IgD-negative memory B cell (primary cell): Measurements from ENCODE around the gene SERPINC1. TPM values are rescaled to one million over a fixed set of nuclear protein-coding genes. Genes with fewer than 3 reads are reported as not detected.
A peak's percentile ranks its signal among the peaks of the same experiment; 100 is the strongest.
"Not testable (repeated sequence)": the region's sequence is repeated elsewhere in the genome, so short reads cannot be mapped to it uniquely, and the experiment has no call there.

Experiments used
- H3K27ac Mint-ChIP-seq, 3 donors: one replicate each; pipeline ENCODE4 v1.8.0; 2020 to 2022; ENCODE audit warnings: mild to moderate bottlenecking in 3 of 3, mixed read lengths in 3 of 3, moderate library complexity in 1 of 3
- H3K27me3 Mint-ChIP-seq: one replicate; pipeline ENCODE4 v1.8.0; 2021; ENCODE audit warnings: mixed read lengths
- H3K36me3 Mint-ChIP-seq: one replicate; pipeline ENCODE4 v1.8.0; 2020; ENCODE audit warnings: mild to moderate bottlenecking, mixed read lengths
- H3K4me1 Mint-ChIP-seq, 3 donors: one replicate each; pipeline ENCODE4 v1.8.0; 2020 to 2022; ENCODE audit warnings: mixed read lengths in 3 of 3, mild to moderate bottlenecking in 1 of 3
- H3K4me3 Mint-ChIP-seq, 4 donors: one replicate each; pipeline ENCODE4 v1.8.0; 2020 to 2022; ENCODE audit warnings: mild to moderate bottlenecking in 4 of 4, mixed read lengths in 4 of 4, moderate library complexity in 3 of 4
- H3K9me3 Mint-ChIP-seq, 3 donors: one replicate each; pipeline ENCODE4 v1.8.0; 2020 to 2021; ENCODE audit warnings: mixed read lengths in 3 of 3, mild to moderate bottlenecking in 1 of 3
- polyA plus RNA-seq: library from polyadenylated mRNA; unstranded; fragments of 300-500 nt; fragmentation: Illumina TruSeq; gene quantifications from one replicate; pipeline ENCODE4 v1.2.3, GENCODE V29; 2021

The SERPINC1 gene
- polyA plus RNA-seq, 1 donor from 2014 or later: not detected

DNA sequence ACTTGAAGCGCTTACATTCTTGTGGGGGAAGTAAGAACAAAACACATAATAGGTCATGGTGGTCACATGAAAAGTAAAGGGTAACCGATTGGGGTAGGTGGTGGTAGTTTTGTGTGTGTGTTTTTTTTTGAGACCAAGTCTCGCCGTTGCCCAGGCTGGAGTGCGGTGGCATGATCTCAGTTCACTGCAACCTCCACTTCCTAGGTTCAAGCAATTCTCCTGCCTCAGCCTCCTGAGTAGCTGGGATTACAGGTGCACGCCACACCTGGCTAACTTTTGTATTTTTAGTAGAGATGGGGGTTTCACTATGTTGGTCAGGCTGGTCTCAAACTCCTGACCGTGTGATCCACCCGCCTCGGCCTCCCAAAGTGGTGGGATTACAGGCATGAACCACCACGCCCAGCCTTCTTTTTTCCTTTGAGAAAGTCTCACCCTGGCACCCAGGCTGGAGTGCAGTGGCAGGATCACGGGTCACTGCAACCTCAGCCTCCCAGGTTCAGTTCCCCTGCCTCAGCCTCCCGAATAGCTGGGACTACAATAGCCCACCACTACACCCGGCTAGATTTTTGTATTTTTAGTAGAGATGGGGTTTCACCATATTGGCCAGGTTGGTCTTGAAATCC, 54.9 kb downstream of the SERPINC1 start:
- Mint-ChIP-seq H3K27ac (peak overlapping the region; percentile 62 to 89 (median 80)), H3K4me1 (peaks cover 34 to 44% (median 39%) of the 10 kb centered on the region in 3 donors), H3K4me3 (peak overlapping the region in 2 of 4 donors; percentile 26 to 34)
- H3K27me3 Mint-ChIP-seq, H3K36me3 Mint-ChIP-seq, H3K9me3 Mint-ChIP-seq: not testable (repeated sequence)

DNA sequence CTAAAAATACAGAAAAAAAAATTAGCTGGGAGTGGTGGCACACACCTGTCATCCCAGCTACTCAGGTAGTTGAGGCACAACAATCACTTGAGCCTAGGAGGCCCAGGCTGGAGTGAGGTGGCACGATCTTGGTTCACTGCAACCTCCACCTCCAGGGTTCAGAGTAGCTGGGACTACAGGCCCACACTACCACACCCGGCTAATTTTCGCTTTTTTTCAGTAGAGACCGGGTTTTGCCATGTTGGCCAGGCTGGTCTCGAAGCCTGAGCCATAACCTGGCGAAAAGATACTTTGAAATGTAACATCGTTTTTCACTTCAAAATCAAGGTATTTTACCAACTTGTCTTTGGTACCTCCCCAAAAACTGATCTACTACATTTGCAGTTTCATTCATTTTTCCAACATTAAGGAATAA, 55.4 kb downstream of the SERPINC1 start:
- no peaks in the 10 kb centered on the region for H3K36me3 Mint-ChIP-seq
- H3K4me1 Mint-ChIP-seq: peaks cover 33 to 41% (median 37%) of the 10 kb centered on the region in 3 donors
- peak overlapping the region; percentile 62 to 89 (median 73) for H3K27ac Mint-ChIP-seq
- H3K4me3 Mint-ChIP-seq: no peak overlapping the region
- H3K9me3 Mint-ChIP-seq: no peaks in the 10 kb centered on the region
- no peaks in the 10 kb centered on the region for H3K27me3 Mint-ChIP-seq

- Mint-ChIP-seq H3K9me3 (no peaks in the 10 kb centered on the region), H3K27me3 (no peaks in the 10 kb centered on the region), H3K4me3 (no peak overlapping the region), H3K4me1 (peaks cover 17 to 24% (median 20%) of the 10 kb centered on the region in 3 donors), H3K36me3 (no peaks in the 10 kb centered on the region), H3K27ac (peak overlapping the region in 2 of 3 donors; percentile 42 to 73)
Observed at GRCh38 chr1:173860065-173860464, 57.1 kb downstream of the SERPINC1 start.

GRCh38 chr1:173859547-173859946, 57.6 kb downstream of the SERPINC1 start:
- H3K27me3 Mint-ChIP-seq, H3K27ac Mint-ChIP-seq, H3K4me3 Mint-ChIP-seq, H3K9me3 Mint-ChIP-seq, H3K36me3 Mint-ChIP-seq: not testable (repeated sequence)
- peaks cover 14 to 22% (median 18%) of the 10 kb centered on the region in 3 donors for H3K4me1 Mint-ChIP-seq

GRCh38 chr1:173857363-173857917, 59.7 kb downstream of the SERPINC1 start:
- Mint-ChIP-seq H3K36me3 (no peaks in the 10 kb centered on the region), H3K4me3 (no peak overlapping the region), H3K27ac (no peak overlapping the region), H3K27me3 (no peaks in the 10 kb centered on the region), H3K9me3 (no peaks in the 10 kb centered on the region), H3K4me1 (peaks cover 4 to 8% (median 4%) of the 10 kb centered on the region in 3 donors)

GRCh38 chr1:173856903-173857302, 60.2 kb downstream of the SERPINC1 start:
- Mint-ChIP-seq H3K27ac (no peak overlapping the region), H3K36me3 (no peaks in the 10 kb centered on the region), H3K9me3 (no peaks in the 10 kb centered on the region), H3K27me3 (no peaks in the 10 kb centered on the region), H3K4me3 (no peak overlapping the region), H3K4me1 (peaks cover 3 to 7% (median 4%) of the 10 kb centered on the region in 3 donors)

DNA sequence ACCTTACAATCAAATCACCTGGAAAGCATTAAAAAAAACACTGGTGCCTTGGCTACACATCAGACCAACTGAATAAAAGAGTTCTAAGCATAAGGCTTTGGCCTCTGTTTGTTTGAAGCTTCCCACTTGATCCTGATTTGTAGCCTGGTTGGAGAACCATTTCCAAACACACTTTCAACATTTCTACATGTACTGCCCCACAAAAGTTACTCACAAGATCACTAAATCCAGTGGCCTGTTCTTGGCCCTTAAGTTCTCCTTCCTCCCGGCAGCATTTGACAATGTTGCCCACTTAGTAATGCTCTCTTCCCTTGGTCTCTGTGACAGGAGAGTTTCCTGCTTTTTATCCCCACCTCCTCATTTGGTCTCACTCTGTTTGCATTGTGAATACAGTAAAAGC, 61.1 kb downstream of the SERPINC1 start:
- Mint-ChIP-seq H3K36me3 (no peaks in the 10 kb centered on the region), H3K27ac (peak overlapping the region in 1 of 3 donors; percentile 34), H3K27me3 (no peaks in the 10 kb centered on the region), H3K4me1 (peaks cover 2 to 4% (median 4%) of the 10 kb centered on the region in 3 donors), H3K4me3 (no peak overlapping the region), H3K9me3 (no peaks in the 10 kb centered on the region)

Other genes with a start within 250 kb of the SERPINC1 start
- gene ANKRD45, start 247.5 kb downstream of the SERPINC1 start, polyA plus RNA-seq: not detected
- 13.0 TPM for gene KLHL20, start 202.3 kb downstream of the SERPINC1 start, polyA plus RNA-seq
- gene DARS2, start 92.7 kb downstream of the SERPINC1 start, polyA plus RNA-seq: 8.6 TPM
- 7.2 TPM for gene CENPL, start 92.4 kb downstream of the SERPINC1 start, polyA plus RNA-seq
- gene GAS5, start 49.3 kb downstream of the SERPINC1 start, polyA plus RNA-seq: 307 TPM
- gene ZBTB37, start 48.9 kb downstream of the SERPINC1 start, polyA plus RNA-seq: 2.0 TPM
- gene RC3H1, start 105.0 kb upstream of the SERPINC1 start, polyA plus RNA-seq: 6.0 TPM
- 88.6 TPM for gene RABGAP1L, start 242.2 kb upstream of the SERPINC1 start, polyA plus RNA-seq